Activated CD4-positive, alpha-beta T cell treated with anti-CD3 and anti-CD28 coated beads, Interleukin-2, Interleukin-6, amounts not matched to agents 100 ng/mL and 50 ng/mL, durations not matched to agents 16 hours and 8 hours (primary cell): ENCODE results near the gene IL32.
"Not testable (repeated sequence)": the region's sequence is repeated elsewhere in the genome, so short reads cannot be mapped to it uniquely, and the experiment has no call there.

ENCODE experiments used
- DNase-seq: peaks from one replicate; pipeline ENCODE4 v3.0.0-alpha.2; 2020

IL32 gene

DNA sequence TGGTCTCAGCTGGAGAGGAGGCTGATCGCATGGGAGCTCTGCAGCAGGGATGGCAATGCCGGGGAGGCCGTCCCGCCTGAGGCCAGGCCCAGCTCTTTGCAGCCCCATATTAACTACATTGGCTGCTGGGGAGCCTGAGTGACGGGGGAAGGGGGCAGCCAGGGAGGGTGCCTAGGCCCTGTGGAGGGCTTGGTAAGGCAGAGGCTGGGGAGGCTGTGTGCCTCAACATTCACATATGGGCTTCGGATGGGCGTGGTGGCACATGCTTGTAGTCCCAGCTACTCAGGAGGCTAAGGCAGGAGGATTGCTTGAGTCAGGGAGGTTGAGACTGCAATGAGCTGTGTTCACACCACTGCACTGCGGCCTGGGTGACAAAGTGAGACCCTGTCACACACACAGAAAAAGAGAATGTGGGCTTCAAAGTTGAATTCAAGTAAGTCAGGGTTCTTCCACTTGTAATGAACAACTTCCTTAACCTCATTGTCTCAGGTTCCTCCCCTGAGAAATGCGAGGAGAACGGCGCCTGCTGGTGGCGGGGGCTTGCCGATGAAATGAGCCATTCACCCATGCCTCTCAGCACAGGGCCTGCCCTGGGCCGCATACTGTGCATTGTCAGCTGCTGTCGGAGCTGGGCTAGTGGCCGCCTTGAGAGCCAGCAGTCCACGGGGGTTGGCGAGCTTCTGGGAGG is 7.3 kb downstream of the IL32 start:
- DNase-seq, result not testable (repeated sequence)

DNA sequence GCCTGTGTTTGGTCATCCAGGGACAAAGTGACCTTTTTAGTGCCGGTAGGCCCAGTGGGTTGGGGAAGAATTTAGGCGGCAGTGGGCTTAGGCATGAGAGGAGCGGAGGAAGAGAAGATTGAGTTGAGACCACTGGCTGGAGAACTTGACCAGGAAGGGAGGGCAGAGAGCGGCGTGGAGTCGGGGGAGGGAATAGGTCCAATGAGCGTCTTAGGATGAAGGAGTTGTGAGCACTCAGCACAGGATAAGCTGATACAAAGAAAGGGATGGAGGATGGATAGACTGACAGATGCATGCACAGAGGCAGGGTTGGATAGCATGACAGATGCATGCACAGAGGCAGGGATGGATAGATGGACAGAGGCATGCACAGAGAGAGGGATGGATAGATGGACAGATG is 8.0 kb downstream of the IL32 start:
- no peak for DNase-seq

DNA sequence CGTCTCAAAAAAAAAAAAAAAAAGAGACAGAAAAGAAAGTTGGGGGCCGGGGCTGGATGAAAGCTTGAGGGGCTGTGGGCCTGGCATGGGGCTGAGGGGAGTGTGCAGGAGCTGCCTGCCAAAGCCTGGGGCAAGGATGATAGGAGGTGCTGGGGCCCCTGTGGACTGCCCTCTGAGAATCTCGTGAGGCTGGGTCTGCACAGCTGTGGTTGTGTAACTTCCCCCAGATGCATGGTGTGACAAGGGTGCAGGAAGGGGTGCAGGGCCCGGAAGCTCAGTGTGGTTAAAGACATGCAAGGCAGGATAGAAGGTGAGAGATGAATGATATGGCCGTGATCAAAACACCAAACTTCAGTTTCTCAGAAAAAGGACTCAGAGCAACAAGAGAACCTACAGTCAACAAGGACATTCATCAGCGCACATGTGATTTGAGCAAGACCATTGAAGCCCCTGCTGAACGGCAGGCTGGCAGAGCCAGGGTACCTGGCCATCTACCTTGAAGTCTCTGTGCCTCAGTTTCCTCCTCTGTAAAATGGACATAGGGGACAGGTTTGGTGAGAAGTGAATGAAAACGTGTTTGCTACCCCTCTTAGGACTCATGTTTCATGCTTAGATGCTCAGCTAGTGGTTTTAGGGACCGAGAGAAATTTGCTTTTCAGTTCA is 9.6 kb downstream of the IL32 start:
- peak; percentile 97 for DNase-seq

- DNase-seq, result no peak
Observed at GRCh38 chr16:3075523-3075915, 10.1 kb downstream of the IL32 start.

GRCh38 chr16:3075946-3076345 is 10.5 kb downstream of the IL32 start:
- not testable (repeated sequence) for DNase-seq

DNA sequence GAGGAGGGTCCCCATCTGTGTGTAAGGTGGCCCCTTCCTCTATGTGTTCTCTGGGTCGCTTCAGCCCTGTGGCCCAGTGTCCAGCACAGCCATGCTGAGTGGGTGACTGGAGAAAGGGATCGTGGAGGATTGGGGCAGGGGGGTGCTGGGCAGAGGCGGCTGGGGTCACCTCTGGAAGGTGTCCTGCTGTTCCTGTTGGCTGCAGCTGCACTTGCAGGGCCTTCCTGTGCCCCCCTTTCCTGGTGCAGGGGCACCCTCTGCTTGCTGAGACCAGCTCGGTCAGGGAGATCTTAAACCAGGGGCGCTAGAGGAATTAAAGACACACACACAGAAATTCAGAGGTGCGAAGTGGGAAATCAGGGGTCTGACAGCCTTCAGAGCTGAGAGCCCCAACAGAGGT is 11.1 kb downstream of the IL32 start:
- DNase-seq, result no peak

GRCh38 chr16:3080024-3080423 is 14.6 kb downstream of the IL32 start:
- no peak for DNase-seq

DNA sequence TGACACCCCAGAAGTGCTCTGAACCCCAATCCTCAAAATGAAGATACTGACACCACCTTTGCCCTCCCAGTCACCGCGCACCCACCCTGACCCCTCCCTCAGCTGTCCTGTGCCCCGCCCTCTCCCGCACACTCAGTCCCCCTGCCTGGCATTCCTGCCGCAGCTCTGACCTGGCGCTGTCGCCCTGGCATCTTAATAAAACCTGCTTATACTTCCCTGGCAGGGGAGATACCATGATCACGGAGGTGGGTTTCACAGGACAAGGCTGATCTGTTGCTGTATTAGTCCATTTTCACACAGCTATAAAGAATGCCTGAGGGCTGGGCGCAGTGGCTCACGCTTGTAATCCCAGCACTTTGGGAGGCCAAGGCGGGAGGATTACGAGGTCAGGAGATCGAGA is 16.5 kb downstream of the IL32 start:
- DNase-seq, result not testable (repeated sequence)

DNA sequence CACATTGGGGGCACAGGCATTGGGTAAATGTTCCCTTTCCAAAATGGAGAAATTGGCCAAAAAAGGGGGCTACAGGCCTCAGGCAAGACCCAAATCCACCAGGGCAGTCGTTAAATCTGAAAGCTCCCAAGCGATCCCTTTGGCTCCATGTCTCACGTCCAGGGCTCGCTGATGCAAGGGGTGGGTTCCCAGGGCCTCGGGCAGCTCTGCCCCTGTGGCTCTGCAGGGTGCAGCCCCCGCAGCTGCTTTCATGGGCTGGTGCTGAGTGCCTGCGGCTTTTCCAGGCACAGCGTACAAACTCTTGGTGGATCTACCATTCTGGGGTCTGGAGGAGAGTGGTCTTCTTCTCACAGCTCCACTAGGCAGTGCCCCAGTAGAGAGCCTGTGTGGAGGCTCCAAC is 18.0 kb downstream of the IL32 start:
- DNase-seq, result not testable (repeated sequence)

- DNase-seq, result no peak
Observed at GRCh38 chr16:3084491-3084890, 19.1 kb downstream of the IL32 start.

- DNase-seq, result no peak
Observed at GRCh38 chr16:3084969-3085670, 19.7 kb downstream of the IL32 start.

GRCh38 chr16:3085868-3086595 is 20.6 kb downstream of the IL32 start:
- no peak for DNase-seq

DNA sequence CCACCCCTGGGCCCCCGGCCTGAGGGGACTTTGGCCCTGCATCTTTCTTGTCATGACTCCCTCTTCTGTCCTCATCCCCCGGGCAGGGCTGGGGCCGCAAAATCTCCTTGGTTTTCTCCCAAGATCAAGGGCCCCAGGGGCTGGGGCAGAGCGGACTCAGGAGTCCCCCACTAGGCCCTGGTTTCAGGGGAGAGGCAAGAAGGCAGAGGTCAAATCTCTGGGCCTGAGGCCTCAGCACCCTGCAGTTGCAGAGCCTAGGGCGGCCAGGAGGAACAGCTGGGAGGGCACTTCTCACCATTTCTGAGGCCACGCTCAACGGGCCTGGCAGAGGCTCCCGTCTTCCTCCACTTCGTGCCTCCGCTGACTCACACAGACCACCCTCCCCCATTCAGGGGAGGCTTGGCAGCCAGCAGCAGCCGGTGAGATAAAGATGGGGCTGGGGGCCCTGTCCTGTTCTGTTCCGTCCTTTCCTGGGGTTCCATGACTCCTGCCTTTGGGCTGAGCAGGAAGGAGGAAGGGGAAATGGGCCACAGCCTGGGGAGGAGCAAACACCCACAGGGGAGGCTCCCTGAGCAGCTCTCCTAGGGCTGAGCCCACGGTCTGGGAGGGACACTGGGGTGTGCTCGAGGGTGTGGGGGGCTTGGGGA is 21.3 kb downstream of the IL32 start:
- peak; percentile 36 for DNase-seq

- DNase-seq, result peak; percentile 31
Observed at GRCh38 chr16:3087243-3088235, 22.1 kb downstream of the IL32 start.

DNA sequence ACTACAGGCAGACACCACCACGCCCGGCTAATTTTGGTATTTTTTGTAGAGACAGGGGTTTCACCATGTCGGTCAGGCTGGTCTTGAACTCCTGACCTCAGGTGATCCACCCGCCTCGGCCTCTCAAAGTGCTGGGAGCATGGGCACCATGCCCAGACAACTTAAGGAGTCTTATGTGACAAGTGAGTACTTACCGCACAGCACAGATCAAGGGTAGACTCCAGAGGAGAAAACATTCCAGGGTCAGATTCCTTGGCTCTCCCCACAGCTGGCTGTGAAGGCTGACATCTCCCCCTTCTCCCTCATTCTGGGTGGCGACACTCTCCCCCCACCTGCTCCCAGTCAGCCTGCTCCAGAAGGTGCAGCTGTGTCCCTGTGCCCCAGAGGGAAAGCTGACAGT is 23.0 kb downstream of the IL32 start:
- DNase-seq, result no peak

- DNase-seq, result no peak
Observed at GRCh38 chr16:3088925-3089716, 23.7 kb downstream of the IL32 start.

- no peak for DNase-seq
Observed at GRCh38 chr16:3089717-3090592, 24.5 kb downstream of the IL32 start.

DNA sequence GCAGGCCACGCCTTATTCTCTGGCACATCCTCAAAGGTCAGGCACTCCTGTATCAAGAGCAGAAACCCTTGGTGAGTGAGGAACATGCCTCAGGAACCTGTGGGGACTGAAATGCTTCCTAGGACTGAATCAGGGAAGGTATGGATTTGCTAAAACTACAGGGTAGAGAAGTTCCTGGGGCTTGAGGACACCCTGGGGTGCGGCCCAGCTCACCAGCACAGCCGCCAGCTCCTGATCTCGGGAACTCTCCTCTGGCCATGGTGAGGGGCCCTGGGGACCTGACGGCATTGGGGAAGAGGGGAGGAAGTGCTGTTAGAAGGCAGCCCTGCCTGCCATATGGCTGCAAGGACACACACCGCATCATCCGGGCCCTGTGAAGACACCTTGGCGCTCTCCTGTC is 26.1 kb downstream of the IL32 start:
- DNase-seq, result no peak

- no peak for DNase-seq
Observed at GRCh38 chr16:3092501-3092941, 27.1 kb downstream of the IL32 start.
